WTC11 (cell line): ENCODE measurements around the gene WFS1. TPM values are rescaled to one million over a fixed set of nuclear protein-coding genes. Genes with fewer than 3 reads are reported as not detected.
A peak's percentile ranks its signal among the peaks of the same experiment; 100 is the strongest.

Experiments
- ATAC-seq: fragments of 200-7000 bp; cut with Tn5 transposase; 2 replicates; pipeline ENCODE4 v1.10.0; 2021; ENCODE audit warnings: mild to moderate bottlenecking, moderate library complexity
- CTCF ChIA-PET: fragments of 300-600 bp; sonication (Branson Sonifier 250); formaldehyde crosslinking; loops from one replicate; lab custom pipeline; 2021; ENCODE audit warnings: antibody characterized with exemption; lab: Charles Lee
- POLR2A ChIA-PET: fragments of 350-600 bp; sonication (Branson Sonifier 250); formaldehyde crosslinking; loops from one replicate; lab custom pipeline; 2021; ENCODE audit warnings: antibody characterized with exemption; lab: Charles Lee
- DNase-seq: peaks from one replicate; pipeline ENCODE4 v3.0.0; 2021; ENCODE audit warnings: low spot score
- H3K27ac Mint-ChIP-seq: 2 replicates; pipeline ENCODE4 v1.8.0; 2021; ENCODE audit warnings: mixed read lengths
- H3K27me3 Mint-ChIP-seq: 2 replicates; pipeline ENCODE4 v1.8.0; 2021; ENCODE audit warnings: low read depth, mild to moderate bottlenecking, moderate library complexity, mixed read lengths
- H3K36me3 Mint-ChIP-seq: 2 replicates; pipeline ENCODE4 v1.8.0; 2021; ENCODE audit warnings: mixed read lengths
- H3K4me1 Mint-ChIP-seq: 2 replicates; pipeline ENCODE4 v1.8.0; 2022; ENCODE audit warnings: mixed read lengths
- H3K4me3 Mint-ChIP-seq: 2 replicates; pipeline ENCODE4 v1.8.0; 2021; ENCODE audit warnings: mild to moderate bottlenecking, moderate library complexity, mixed read lengths
- H3K9me3 Mint-ChIP-seq: 2 replicates; pipeline ENCODE4 v1.8.0; 2021; ENCODE audit warnings: mixed read lengths
- CREB1 ChIP-seq: sonication (generic); formaldehyde crosslinking; IDR thresholded peaks from 2 replicates; pipeline ENCODE4 v1.8.0; 2023; ENCODE audit warnings: mild to moderate bottlenecking, missing genetic modification reagents
- CREM ChIP-seq: sonication (generic); formaldehyde crosslinking; IDR thresholded peaks from 2 replicates; pipeline ENCODE4 v1.8.1; 2022; ENCODE audit warnings: mild to moderate bottlenecking, missing genetic modification reagents, moderate library complexity
- ELF4 ChIP-seq: sonication (generic); formaldehyde crosslinking; IDR thresholded peaks from 2 replicates; pipeline ENCODE4 v1.8.1; 2022; ENCODE audit warnings: low read depth, mild to moderate bottlenecking, moderate library complexity, missing genetic modification reagents
- EMX1 ChIP-seq: fragments of 250-450 bp; sonication (Bioruptor Pico); IDR thresholded peaks from 2 replicates; pipeline ENCODE4 v1.8.0; 2021; ENCODE audit warnings: mild to moderate bottlenecking
- ESRRA ChIP-seq: sonication (generic); formaldehyde crosslinking; IDR thresholded peaks from 2 replicates; pipeline ENCODE4 v1.8.1; 2022; ENCODE audit warnings: mild to moderate bottlenecking, missing genetic modification reagents, borderline replicate concordance
- GRHL2 ChIP-seq: fragments of 250-450 bp; sonication (Bioruptor Pico); IDR thresholded peaks from 2 replicates; pipeline ENCODE4 v1.8.0; 2022; ENCODE audit warnings: mild to moderate bottlenecking, moderate library complexity; ENCODE audit not compliant: insufficient replicate concordance, severe bottlenecking
- JAZF1 ChIP-seq: fragments of 250-450 bp; sonication (Bioruptor Pico); IDR thresholded peaks from 2 replicates; pipeline ENCODE4 v1.9.0; 2021; ENCODE audit warnings: moderate library complexity, mild to moderate bottlenecking, inconsistent platforms
- NFE2L1 ChIP-seq: sonication (generic); formaldehyde crosslinking; IDR thresholded peaks from 2 replicates; pipeline ENCODE4 v1.8.1; 2023; ENCODE audit warnings: missing genetic modification reagents
- NFYB ChIP-seq: sonication (generic); formaldehyde crosslinking; conservative IDR thresholded peaks from 2 replicates; pipeline ENCODE4 v1.8.0; 2022; ENCODE audit warnings: low read depth, missing genetic modification reagents
- NR2C2 ChIP-seq: sonication (generic); formaldehyde crosslinking; IDR thresholded peaks from 2 replicates; pipeline ENCODE4 v1.8.0; 2022; ENCODE audit warnings: mild to moderate bottlenecking, missing genetic modification reagents
- TP53 ChIP-seq: sonication (generic); formaldehyde crosslinking; IDR thresholded peaks from 2 replicates; pipeline ENCODE4 v1.8.1; 2023; ENCODE audit warnings: mild to moderate bottlenecking, missing genetic modification reagents
- ZNF232 ChIP-seq: sonication (generic); formaldehyde crosslinking; IDR thresholded peaks from 2 replicates; pipeline ENCODE4 v1.8.0; 2022; ENCODE audit warnings: mild to moderate bottlenecking, missing genetic modification reagents
- total RNA-seq: library from RNA; stranded (reverse); gene quantifications from 3 replicates; pipeline ENCODE4 v1.2.3, GENCODE V29; 2021
- TF ChIP-seq, protein P1 (sequence below): sonication (generic); formaldehyde crosslinking; IDR thresholded peaks from 2 replicates; pipeline ENCODE4 v1.8.1; 2022; ENCODE audit warnings: mild to moderate bottlenecking, moderate library complexity, missing genetic modification reagents
- TF ChIP-seq, protein P2 (sequence below): sonication (generic); formaldehyde crosslinking; IDR thresholded peaks from 2 replicates; pipeline ENCODE4 v1.8.1; 2023; ENCODE audit warnings: mild to moderate bottlenecking, missing genetic modification reagents, moderate library complexity
- TF ChIP-seq, protein P3 (sequence below): sonication (generic); formaldehyde crosslinking; IDR thresholded peaks from 2 replicates; pipeline ENCODE4 v1.8.0; 2022; ENCODE audit warnings: mild to moderate bottlenecking, missing genetic modification reagents
- TF ChIP-seq, protein P4 (sequence below): fragments of 250-450 bp; sonication (Bioruptor Pico); IDR thresholded peaks from 2 replicates; pipeline ENCODE4 v1.8.0; 2021; ENCODE audit warnings: mild to moderate bottlenecking
- TF ChIP-seq, protein P5 (sequence below): sonication (generic); formaldehyde crosslinking; conservative IDR thresholded peaks from 2 replicates; pipeline ENCODE4 v1.8.1; 2023; ENCODE audit warnings: mild to moderate bottlenecking, low read depth, missing genetic modification reagents, moderate library complexity
- TF ChIP-seq, protein P6 (sequence below): sonication (generic); formaldehyde crosslinking; IDR thresholded peaks from 2 replicates; pipeline ENCODE4 v1.8.1; 2023; ENCODE audit warnings: mild to moderate bottlenecking, missing genetic modification reagents

Gene WFS1
- total RNA-seq, 1 experiment from 2014 or later, result 34.7 TPM

DNA sequence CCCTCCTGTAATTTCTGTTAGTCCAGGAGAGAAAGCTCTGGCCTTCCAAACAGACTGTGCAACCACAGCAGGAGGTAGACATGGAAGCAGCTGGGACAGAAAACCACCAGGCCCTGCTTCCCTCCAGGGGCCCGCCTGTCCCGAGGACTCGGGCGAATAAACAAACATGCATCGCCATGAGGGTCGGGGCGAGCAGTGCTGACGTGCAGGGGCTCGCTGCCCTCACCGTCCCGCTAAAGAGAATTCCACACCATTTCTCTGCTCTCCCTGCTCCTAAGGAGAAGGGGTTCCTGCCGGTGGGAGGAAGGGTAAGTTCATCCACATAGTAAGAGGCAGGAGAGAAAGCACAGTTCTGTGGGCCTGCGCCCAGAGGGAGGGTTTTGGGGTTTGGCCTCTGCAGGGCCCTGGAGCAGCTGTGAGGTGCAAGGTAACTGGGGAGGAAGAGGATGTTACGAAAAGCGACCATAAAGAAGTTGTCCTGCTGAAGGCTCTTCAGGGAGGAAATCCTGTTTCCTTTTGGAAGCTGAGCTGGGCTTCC lies 54.9 kb downstream of the WFS1 start (continued):
- TF ChIP-seq NR2C2 (CRISPR knock-in tag) (no peak), ZNF232 (CRISPR knock-in tag) (no peak), JAZF1 (CRISPR knock-in tag) (no peak), CREM (CRISPR knock-in tag) (no peak), ELF4 (CRISPR knock-in tag) (no peak)

DNA sequence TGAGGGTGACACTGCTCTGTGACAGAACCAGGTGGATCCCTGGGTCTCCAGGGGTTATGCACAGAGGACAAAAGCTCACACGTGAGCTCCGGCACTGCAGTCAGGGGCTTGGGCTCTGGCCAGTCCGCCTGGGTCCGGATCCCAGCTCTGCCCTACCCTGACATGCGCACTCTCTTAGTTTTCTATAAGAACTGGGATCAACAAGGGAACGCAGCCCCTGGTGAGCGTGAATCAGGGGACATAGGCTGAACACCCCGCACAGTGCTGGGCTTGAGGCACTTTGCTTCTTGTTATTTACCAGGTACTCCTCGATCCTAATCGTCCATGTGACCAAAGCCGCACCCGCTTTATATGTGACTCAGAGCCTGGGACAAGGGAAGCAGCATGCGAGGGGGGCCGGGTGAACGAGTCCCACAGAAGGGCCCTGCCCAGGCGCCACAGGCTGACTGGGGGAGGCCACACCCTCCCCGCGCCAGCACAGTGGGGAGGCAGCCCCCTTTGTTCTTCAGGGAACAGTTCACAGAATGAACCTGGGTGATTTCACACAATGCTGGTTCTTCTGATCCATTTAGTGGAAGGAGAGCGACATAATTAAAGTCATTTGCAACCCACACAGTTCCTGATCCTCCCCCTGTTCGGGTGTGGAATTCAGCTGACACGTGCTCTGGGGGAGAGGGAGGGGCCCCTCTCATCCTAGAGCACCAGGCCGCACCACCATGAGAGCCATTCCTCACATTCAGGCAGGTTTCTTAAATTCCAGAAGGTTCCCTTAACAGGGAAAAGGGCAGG lies 55.5 kb downstream of the WFS1 start:
- Mint-ChIP-seq H3K9me3 (0 out of 2 replicates have a peak, but pooled peaks cover 3% of the 10 kb centered on the region), H3K4me1 (0 out of 2 replicates have a peak, but pooled peaks cover 3% of the 10 kb centered on the region), H3K27me3 (no peaks in the 10 kb centered on the region), H3K4me3 (no peak overlapping the region), H3K27ac (no peak overlapping the region), H3K36me3 (0 out of 2 replicates have a peak, but pooled peaks cover 2% of the 10 kb centered on the region)
- CTCF ChIA-PET, result interaction anchor here (0.7 to 15.7 kb wide), 4 partner anchors 8 to 78 kb away, joined by 3 to 713 read pairs (median 6); partner anchors contain the start of gene WFS1
- DNase-seq, result no peak
- no peak for TF ChIP-seq ESRRA
- TF ChIP-seq TP53 (CRISPR knock-in tag), result no peak
- TF ChIP-seq NFE2L1 (CRISPR knock-in tag), result no peak
- POLR2A ChIA-PET, result no interaction called here
- ATAC-seq, result no peak

DNA sequence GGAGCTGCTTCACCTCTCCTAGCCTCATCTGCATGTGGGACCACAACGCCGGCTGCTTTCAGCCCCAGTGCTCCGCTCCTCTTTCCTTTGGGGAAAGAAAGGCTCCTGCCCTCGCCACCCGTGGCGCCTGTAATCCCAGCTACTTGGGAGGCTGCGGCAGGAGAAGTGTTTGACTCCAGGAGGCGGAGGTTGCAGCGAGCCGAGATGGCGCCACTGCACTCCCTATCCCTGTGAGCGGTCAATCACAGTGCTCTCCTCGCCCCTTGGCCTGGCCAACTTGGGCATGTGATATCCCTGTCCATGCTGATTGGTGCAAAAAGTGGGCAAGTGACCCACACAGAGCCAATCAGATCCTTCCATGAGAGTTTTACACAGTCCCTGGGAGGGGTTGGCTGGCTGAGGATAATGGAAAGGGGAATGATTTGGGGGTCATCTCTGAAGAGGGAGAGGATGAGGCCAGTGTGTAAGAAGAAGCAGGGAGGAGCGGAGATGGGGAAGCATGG lies 56.2 kb downstream of the WFS1 start:
- H3K27me3 Mint-ChIP-seq, result no peaks in the 10 kb centered on the region
- H3K4me1 Mint-ChIP-seq, result 0 out of 2 replicates have a peak, but pooled peaks cover 3% of the 10 kb centered on the region
- H3K9me3 Mint-ChIP-seq, result peaks cover 4% of the 10 kb centered on the region
- ATAC-seq (peak; percentile 22), DNase-seq (no peak)
- H3K4me3 Mint-ChIP-seq, result no peak overlapping the region
- 0 out of 2 replicates have a peak, but pooled peaks cover 1% of the 10 kb centered on the region for H3K36me3 Mint-ChIP-seq
- TF ChIP-seq, protein P1, sequence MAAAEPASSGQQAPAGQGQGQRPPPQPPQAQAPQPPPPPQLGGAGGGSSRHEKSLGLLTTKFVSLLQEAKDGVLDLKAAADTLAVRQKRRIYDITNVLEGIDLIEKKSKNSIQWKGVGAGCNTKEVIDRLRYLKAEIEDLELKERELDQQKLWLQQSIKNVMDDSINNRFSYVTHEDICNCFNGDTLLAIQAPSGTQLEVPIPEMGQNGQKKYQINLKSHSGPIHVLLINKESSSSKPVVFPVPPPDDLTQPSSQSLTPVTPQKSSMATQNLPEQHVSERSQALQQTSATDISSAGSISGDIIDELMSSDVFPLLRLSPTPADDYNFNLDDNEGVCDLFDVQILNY (CRISPR knock-in tag), result no peak
- TF ChIP-seq NFYB (CRISPR knock-in tag), result peak; percentile 62
- TF ChIP-seq, protein P2, sequence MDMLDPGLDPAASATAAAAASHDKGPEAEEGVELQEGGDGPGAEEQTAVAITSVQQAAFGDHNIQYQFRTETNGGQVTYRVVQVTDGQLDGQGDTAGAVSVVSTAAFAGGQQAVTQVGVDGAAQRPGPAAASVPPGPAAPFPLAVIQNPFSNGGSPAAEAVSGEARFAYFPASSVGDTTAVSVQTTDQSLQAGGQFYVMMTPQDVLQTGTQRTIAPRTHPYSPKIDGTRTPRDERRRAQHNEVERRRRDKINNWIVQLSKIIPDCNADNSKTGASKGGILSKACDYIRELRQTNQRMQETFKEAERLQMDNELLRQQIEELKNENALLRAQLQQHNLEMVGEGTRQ (CRISPR knock-in tag), result peak; percentile 79
- TF ChIP-seq, protein P3, sequence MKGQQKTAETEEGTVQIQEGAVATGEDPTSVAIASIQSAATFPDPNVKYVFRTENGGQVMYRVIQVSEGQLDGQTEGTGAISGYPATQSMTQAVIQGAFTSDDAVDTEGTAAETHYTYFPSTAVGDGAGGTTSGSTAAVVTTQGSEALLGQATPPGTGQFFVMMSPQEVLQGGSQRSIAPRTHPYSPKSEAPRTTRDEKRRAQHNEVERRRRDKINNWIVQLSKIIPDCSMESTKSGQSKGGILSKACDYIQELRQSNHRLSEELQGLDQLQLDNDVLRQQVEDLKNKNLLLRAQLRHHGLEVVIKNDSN (CRISPR knock-in tag), result peak; percentile 39; the same call in 1 of the 2 replicates
- ChIA-PET CTCF (interaction anchor here (1.6 to 15.7 kb wide), 2 partner anchors 8 to 66 kb away, joined by 4 to 713 read pairs; partner anchors contain the start of gene WFS1), POLR2A (no interaction called here)
- H3K27ac Mint-ChIP-seq, result no peak overlapping the region; the same call in 1 of the 2 replicates

DNA sequence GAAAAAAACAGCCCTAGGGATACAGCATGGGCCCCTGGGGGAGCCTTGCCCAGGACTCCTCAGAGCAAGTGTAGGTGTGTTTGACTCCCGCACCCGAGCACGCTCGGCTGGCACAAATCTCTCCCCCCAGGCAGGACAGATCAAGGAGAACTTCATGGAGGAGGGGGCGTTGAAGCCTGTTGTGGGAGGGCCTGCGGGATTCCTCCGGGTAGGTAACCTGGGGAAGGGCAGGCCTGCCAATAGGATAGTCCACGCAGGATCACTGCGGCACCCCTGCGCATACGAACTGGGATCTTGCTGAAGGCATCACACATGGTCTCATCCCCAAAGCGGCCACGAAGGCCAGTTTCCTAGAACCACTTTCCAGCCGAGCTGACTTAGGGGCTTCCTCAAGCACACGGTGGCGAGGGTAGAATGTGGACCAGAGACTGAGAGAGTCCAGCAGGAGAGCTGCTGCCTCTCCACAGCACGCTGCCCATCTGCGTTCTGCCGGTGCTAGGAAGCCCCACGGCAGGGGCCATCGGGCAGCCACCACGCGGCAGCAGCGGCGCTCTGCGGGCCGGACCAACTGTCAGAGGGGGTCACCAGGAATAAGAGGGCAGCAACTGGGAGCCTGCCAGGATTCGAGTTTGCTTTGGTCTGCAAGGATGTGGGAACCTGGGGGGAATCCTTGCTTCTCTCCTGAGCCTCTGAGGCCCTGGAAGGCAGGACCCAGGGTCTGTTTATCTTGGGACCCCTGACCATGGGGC lies 56.8 kb downstream of the WFS1 start:
- Mint-ChIP-seq H3K4me3 (no peak overlapping the region), H3K9me3 (peaks cover 10% of the 10 kb centered on the region), H3K27ac (no peak overlapping the region), H3K4me1 (0 out of 2 replicates have a peak, but pooled peaks cover 3% of the 10 kb centered on the region), H3K36me3 (no peaks in the 10 kb centered on the region), H3K27me3 (no peaks in the 10 kb centered on the region)
- ATAC-seq (no peak), DNase-seq (no peak)
- ChIA-PET POLR2A (interaction anchor here (1.0 kb wide), 1 partner anchor 76 kb away, joined by 3 read pairs; no protein-coding TSS in a partner anchor), CTCF (interaction anchor here (1.0 to 15.7 kb wide), 20 partner anchors 16 to 338 kb away, joined by 3 to 713 read pairs (median 5); partner anchors contain the start of gene WFS1)
- TF ChIP-seq CREB1 (no peak), EMX1 (CRISPR knock-in tag) (no peak), GRHL2 (CRISPR knock-in tag) (no peak), ESRRA (no peak)
- TF ChIP-seq, protein P4, sequence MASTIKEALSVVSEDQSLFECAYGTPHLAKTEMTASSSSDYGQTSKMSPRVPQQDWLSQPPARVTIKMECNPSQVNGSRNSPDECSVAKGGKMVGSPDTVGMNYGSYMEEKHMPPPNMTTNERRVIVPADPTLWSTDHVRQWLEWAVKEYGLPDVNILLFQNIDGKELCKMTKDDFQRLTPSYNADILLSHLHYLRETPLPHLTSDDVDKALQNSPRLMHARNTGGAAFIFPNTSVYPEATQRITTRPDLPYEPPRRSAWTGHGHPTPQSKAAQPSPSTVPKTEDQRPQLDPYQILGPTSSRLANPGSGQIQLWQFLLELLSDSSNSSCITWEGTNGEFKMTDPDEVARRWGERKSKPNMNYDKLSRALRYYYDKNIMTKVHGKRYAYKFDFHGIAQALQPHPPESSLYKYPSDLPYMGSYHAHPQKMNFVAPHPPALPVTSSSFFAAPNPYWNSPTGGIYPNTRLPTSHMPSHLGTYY, result no peak
- TF ChIP-seq, protein P5, sequence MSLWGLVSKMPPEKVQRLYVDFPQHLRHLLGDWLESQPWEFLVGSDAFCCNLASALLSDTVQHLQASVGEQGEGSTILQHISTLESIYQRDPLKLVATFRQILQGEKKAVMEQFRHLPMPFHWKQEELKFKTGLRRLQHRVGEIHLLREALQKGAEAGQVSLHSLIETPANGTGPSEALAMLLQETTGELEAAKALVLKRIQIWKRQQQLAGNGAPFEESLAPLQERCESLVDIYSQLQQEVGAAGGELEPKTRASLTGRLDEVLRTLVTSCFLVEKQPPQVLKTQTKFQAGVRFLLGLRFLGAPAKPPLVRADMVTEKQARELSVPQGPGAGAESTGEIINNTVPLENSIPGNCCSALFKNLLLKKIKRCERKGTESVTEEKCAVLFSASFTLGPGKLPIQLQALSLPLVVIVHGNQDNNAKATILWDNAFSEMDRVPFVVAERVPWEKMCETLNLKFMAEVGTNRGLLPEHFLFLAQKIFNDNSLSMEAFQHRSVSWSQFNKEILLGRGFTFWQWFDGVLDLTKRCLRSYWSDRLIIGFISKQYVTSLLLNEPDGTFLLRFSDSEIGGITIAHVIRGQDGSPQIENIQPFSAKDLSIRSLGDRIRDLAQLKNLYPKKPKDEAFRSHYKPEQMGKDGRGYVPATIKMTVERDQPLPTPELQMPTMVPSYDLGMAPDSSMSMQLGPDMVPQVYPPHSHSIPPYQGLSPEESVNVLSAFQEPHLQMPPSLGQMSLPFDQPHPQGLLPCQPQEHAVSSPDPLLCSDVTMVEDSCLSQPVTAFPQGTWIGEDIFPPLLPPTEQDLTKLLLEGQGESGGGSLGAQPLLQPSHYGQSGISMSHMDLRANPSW, result no peak
- TF ChIP-seq, protein P6, sequence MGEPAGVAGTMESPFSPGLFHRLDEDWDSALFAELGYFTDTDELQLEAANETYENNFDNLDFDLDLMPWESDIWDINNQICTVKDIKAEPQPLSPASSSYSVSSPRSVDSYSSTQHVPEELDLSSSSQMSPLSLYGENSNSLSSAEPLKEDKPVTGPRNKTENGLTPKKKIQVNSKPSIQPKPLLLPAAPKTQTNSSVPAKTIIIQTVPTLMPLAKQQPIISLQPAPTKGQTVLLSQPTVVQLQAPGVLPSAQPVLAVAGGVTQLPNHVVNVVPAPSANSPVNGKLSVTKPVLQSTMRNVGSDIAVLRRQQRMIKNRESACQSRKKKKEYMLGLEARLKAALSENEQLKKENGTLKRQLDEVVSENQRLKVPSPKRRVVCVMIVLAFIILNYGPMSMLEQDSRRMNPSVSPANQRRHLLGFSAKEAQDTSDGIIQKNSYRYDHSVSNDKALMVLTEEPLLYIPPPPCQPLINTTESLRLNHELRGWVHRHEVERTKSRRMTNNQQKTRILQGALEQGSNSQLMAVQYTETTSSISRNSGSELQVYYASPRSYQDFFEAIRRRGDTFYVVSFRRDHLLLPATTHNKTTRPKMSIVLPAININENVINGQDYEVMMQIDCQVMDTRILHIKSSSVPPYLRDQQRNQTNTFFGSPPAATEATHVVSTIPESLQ (CRISPR knock-in tag), result no peak
